ENCODE results near the gene SDHA.

The SDHA gene

GRCh38 chr5:217494-218456, at the start of gene SDHA, which contains the start of gene CCDC127:
TSS of gene SDHA (plus strand) at chr5:218320. CDS start at chr5:218356, 36 bp downstream.
TSS of gene CCDC127 (minus strand) at chr5:218153. CDS start at chr5:216849, 1,304 bp downstream.
- peak in 1 of 2 experiments; percentile 49 for DNase-seq

GRCh38 chr5:169071-169727, 48.9 kb upstream of the SDHA start:
- DNase-seq, result no peak

GRCh38 chr5:169728-170094, 48.4 kb upstream of the SDHA start:
- DNase-seq, result no peak

- no peak for DNase-seq
Observed at GRCh38 chr5:170971-171800, 46.9 kb upstream of the SDHA start.

- DNase-seq, result no peak
Observed at GRCh38 chr5:171801-172331, 46.3 kb upstream of the SDHA start.

GRCh38 chr5:172421-172820, 45.7 kb upstream of the SDHA start:
- no peak for DNase-seq

- DNase-seq, result no peak
Observed at GRCh38 chr5:172841-173251, 45.3 kb upstream of the SDHA start.

GRCh38 chr5:173392-174290, 44.5 kb upstream of the SDHA start:
- DNase-seq, result no peak

GRCh38 chr5:174291-174600, 43.9 kb upstream of the SDHA start:
- no peak for DNase-seq

GRCh38 chr5:174876-175465, 43.1 kb upstream of the SDHA start:
- no peak for DNase-seq

- DNase-seq, result no peak
Observed at GRCh38 chr5:176296-176823, 41.8 kb upstream of the SDHA start.

- DNase-seq, result no peak
Observed at GRCh38 chr5:178110-178509, 40.0 kb upstream of the SDHA start.

GRCh38 chr5:179401-179800, 38.7 kb upstream of the SDHA start:
- no peak for DNase-seq

GRCh38 chr5:180286-180918, 37.7 kb upstream of the SDHA start:
- no peak for DNase-seq

GRCh38 chr5:181160-181559, 37.0 kb upstream of the SDHA start:
- DNase-seq, result no peak

- DNase-seq, result no peak
Observed at GRCh38 chr5:181566-181965, 36.6 kb upstream of the SDHA start.

- no peak for DNase-seq
Observed at GRCh38 chr5:182126-182525, 36.0 kb upstream of the SDHA start.

- DNase-seq, result no peak
Observed at GRCh38 chr5:184471-184870, 33.6 kb upstream of the SDHA start.

- no peak for DNase-seq
Observed at GRCh38 chr5:185095-186070, 32.7 kb upstream of the SDHA start.
